Left lung (tissue), 10 donors: ENCODE data around the gene CFAP100. TPM values are rescaled to one million over a fixed set of nuclear protein-coding genes. Genes with fewer than 3 reads are reported as not detected.
A peak's percentile ranks its signal among the peaks of the same experiment; 100 is the strongest.

Source experiments
- ATAC-seq: fragments of 200-7000 bp; cut with Tn5 transposase; one replicate; pipeline ENCODE4 v1.9.1; 2020; ENCODE audit warnings: moderate library complexity
- DNase-seq, 4 donors: peaks; one replicate each; pipeline ENCODE4 v3.0.0-alpha.2; 2013 to 2020
- H3K27ac ChIP-seq, 2 donors: fragments of 200-600 bp; sonication (generic) in 1 of 2; one replicate each; pipeline versions ENCODE4 v1.5.0 to v1.8.0; 2020 to 2021
- H3K27me3 ChIP-seq, 2 donors: fragments of 200-600 bp; sonication (generic) in 1 of 2; one replicate each; pipeline versions ENCODE4 v1.5.0 to v1.8.0; 2020 to 2021
- H3K36me3 ChIP-seq, 2 donors: fragments of 200-600 bp; sonication (generic) in 1 of 2; one replicate each; pipeline versions ENCODE4 v1.5.0 to v1.8.0; 2020 to 2021
- H3K4me1 ChIP-seq, 2 donors: fragments of 200-600 bp; one replicate each; pipeline ENCODE4 v1.8.0; 2021
- H3K4me3 ChIP-seq, 2 donors: fragments of 200-600 bp; sonication (generic) in 1 of 2; one replicate each; pipeline versions ENCODE4 v1.5.0 to v1.8.0; 2020 to 2021; ENCODE audit warnings: mild to moderate bottlenecking in 1 of 2
- H3K9me3 ChIP-seq, 2 donors: fragments of 200-600 bp; sonication (generic) in 1 of 2; one replicate each; pipeline versions ENCODE4 v1.5.0 to v1.8.0; 2020 to 2021
- intact Hi-C, 2 donors: fragments of 100-400 bp; cut with DNase I; formaldehyde crosslinking; loops; one replicate each; pipeline versions ENCODE4 v1.11.2 to v1.14.2; 2022
- polyA plus RNA-seq, 6 donors: library from polyadenylated mRNA; unstranded; fragments of 120-200 nt; gene quantifications; one replicate each; pipeline ENCODE4 v1.2.1, GENCODE V29; 2013; ENCODE audit not compliant: insufficient read length in 6 of 6
- total RNA-seq, 2 donors: library from RNA; stranded (reverse); fragmentation: NEBNext Ultra II Directional; extraction: Animal tissue kit (Norgen Biotek cat#: 25700); gene quantifications; one replicate each; pipeline ENCODE4 v1.2.1, GENCODE V29; 2021
- TF ChIP-seq, protein P1 (sequence below), 2 donors: fragments of 200-600 bp; sonication (generic) in 1 of 2; IDR thresholded peaks; one replicate each; pipeline versions ENCODE4 v1.5.0 to v1.8.0; 2021; ENCODE audit warnings: antibody characterized with exemption in 2 of 2
- donor health status: DM: no; HTN: yes; CAD: no.
- donor health status: DM: no; HTN: no; CAD: no.

Gene CFAP100
- total and polyA plus RNA-seq, 8 donors = 1.0 to 8.2 (median 6.1) TPM; not detected in 1

DNA sequence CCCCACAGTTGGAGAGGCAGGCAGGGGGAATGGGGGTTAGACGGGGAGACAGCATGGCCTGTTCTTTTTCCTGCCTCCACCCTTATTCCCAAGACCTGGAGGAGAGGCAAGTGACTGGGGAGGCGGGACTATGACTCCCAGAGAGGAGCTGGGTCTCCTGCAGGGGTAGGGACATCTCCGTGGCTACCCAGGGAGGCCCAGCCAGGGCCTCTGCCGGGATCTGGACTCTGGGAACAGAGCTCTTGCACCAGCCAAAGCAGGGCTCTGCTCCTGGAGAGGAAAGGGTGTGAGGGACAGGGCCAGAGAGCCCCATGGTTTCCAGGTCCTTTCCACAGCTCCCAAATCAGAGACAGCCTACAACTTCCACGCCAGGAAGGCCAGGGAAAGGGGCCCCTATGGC is 22.8 kb downstream of the CFAP100 start:
- TF ChIP-seq, protein P1, sequence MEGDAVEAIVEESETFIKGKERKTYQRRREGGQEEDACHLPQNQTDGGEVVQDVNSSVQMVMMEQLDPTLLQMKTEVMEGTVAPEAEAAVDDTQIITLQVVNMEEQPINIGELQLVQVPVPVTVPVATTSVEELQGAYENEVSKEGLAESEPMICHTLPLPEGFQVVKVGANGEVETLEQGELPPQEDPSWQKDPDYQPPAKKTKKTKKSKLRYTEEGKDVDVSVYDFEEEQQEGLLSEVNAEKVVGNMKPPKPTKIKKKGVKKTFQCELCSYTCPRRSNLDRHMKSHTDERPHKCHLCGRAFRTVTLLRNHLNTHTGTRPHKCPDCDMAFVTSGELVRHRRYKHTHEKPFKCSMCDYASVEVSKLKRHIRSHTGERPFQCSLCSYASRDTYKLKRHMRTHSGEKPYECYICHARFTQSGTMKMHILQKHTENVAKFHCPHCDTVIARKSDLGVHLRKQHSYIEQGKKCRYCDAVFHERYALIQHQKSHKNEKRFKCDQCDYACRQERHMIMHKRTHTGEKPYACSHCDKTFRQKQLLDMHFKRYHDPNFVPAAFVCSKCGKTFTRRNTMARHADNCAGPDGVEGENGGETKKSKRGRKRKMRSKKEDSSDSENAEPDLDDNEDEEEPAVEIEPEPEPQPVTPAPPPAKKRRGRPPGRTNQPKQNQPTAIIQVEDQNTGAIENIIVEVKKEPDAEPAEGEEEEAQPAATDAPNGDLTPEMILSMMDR (IDR thresholded peaks at IDR 0.05) = no peak
- no peak for DNase-seq
- peaks cover 6 to 79% of the 10 kb centered on the region in 2 donors for H3K27me3 ChIP-seq

DNA sequence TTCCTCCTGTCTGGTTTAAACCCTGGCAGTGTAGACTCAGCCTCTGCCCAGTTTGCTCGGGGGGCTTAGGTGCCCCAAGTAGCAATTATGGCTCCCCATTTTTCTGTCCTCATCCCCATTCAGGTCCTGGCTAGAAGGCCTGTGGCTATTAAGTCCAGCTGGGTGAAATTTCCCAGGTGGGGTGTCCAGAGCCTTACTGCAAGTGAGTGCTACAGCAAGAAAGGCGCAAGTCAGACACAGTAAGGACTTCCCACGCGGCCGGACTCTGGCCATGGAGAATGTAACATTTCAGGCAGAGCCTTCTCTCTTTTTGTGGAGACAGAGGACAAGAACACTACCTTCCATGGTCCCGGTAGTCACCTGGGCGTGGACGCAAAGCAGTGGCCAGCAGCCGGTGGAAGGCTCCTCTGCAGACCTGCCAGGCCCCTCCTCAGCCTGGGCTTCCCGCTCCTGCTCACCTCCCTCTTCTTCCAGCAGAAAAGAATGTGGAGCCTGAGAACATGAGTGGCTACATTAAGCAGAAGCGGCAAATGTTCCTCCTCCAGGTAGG is 23.3 kb downstream of the CFAP100 start:
- intact Hi-C loops = no loop called here
- no peak for ATAC-seq
- Histone ChIP-seq H3K27ac (no peak overlapping the region), H3K27me3 (peaks cover 6 to 74% of the 10 kb centered on the region in 2 donors), H3K36me3 (no peaks in the 10 kb centered on the region), H3K4me3 (no peak overlapping the region), H3K4me1 (no peaks in the 10 kb centered on the region), H3K9me3 (no peaks in the 10 kb centered on the region)
- DNase-seq = no peak
- TF ChIP-seq, protein P1 (IDR thresholded peaks at IDR 0.05) = no peak

More for the DNA sequence above, 22.8 kb downstream of the CFAP100 start:
- Histone ChIP-seq H3K36me3 (no peaks in the 10 kb centered on the region), H3K4me1 (no peaks in the 10 kb centered on the region), H3K9me3 (no peaks in the 10 kb centered on the region), H3K27ac (no peak overlapping the region), H3K4me3 (no peak overlapping the region)
- ATAC-seq = no peak
- intact Hi-C loops = no loop called here

DNA sequence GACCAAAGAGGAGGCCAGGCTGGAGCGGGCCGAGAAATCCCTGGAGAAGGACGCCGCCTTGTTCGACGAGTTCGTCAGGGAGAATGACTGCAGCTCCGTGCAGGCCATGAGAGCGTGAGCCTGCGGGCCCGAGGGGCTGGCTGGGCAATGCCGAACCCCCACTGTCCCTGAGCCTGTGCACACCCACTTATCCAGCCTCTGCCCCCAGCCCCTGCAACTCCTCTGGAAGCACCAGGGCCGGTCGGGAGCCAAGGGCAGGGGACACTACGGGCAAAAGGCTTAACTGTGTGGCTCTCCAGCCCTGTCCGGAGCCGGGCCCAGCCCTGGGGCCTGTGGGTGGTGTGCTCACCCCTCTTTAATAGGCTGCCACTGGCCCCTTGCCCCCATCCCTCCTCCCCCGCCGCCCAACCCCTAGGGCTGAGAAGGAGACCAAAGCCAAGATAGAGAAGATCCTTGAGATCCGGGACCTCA is 24.0 kb downstream of the CFAP100 start:
- Histone ChIP-seq H3K9me3 (no peaks in the 10 kb centered on the region), H3K27ac (no peak overlapping the region), H3K4me1 (no peaks in the 10 kb centered on the region), H3K27me3 (peaks cover 6 to 68% of the 10 kb centered on the region in 2 donors), H3K36me3 (no peaks in the 10 kb centered on the region), H3K4me3 (no peak overlapping the region)
- TF ChIP-seq, protein P1 (IDR thresholded peaks at IDR 0.05) = no peak
- DNase-seq (peak in 1 of 4 donors; percentile 82), ATAC-seq (no peak)
- intact Hi-C loops = no loop called here

DNA sequence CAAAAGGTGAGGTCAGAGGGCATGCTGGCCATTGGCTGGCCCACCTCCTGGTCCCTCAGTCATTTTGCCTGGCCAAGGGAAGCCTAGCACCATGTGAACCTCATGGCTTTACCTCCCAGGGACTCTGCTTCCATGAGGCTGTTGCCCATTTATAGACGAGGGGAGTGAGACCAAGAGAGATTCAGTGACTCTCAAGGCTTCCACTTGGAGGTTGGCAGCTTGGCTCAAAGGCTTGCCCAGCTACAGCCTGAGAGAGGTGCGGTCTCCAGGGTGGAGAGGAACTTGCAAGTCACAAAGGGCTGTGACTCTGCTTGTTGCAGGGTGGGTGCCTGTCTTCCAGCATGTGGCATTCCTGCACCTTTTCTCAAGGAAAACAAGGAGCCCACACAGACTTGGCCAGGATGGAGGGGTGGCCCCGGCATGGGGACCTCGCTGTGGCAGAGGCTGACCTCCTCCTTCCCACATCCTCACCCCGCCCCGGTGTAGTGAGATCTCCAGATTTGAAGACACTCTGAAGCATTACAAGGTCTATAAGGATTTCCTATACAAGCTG is 24.5 kb downstream of the CFAP100 start:
- Histone ChIP-seq H3K4me3 (no peak overlapping the region), H3K27ac (no peak overlapping the region), H3K9me3 (no peaks in the 10 kb centered on the region), H3K4me1 (no peaks in the 10 kb centered on the region), H3K27me3 (peaks cover 6 to 62% of the 10 kb centered on the region in 2 donors), H3K36me3 (no peaks in the 10 kb centered on the region)
- no peak for ATAC-seq
- intact Hi-C loops = no loop called here
- no peak for DNase-seq
- TF ChIP-seq, protein P1 (IDR thresholded peaks at IDR 0.05) = no peak

DNA sequence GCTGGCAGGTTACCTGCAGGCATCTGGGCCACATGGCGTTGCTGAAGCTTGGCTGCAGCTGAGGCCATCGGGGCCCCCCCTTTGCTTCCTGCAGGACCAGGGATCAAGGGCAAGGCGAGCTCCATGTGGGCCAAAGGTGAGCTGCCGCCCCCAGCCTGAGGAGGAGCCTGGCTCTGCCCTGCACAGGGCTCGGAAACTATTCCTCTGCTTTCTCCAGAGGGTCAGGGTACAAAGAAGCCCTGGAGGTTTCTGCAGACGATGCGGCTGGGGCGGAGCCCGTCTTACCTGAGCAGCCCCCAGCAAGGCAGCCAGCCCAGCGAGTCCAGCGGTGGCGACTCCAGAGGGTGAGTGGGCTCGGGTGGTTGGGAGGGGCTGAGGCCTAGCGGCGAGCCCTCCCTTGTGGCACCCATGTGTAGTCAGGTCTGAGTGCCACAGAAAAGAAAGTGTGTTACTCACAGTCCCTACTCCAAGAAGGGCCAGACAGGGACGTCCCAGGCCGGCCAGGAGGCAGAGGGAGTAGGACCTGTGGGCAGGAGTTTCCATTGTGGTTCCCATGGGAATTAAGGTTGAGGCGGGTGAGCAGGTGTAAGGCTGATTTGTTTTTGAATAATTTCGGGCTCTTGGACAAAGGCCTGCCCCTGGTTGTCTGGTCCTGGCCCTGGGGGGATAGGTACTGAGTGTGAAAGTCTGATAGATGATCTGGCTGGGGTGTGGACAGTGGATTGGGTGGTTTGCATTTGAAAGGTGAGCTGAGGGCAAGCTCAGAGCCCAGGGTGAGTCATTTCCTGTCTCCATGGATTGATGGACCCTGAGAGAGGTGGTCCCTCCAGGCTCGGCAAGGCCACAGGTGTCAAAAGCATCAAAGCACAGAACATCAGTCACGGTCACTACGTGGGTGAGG is 25.4 kb downstream of the CFAP100 start:
- intact Hi-C loops = no loop called here
- no peak for DNase-seq
- ATAC-seq = no peak
- no peaks in the 10 kb centered on the region for H3K4me1 ChIP-seq
- H3K9me3 ChIP-seq = peaks cover 0 to 2% of the 10 kb centered on the region in 2 donors
- peaks cover 6 to 53% of the 10 kb centered on the region in 2 donors for H3K27me3 ChIP-seq
- H3K36me3 ChIP-seq = peaks cover 0 to 3% of the 10 kb centered on the region in 2 donors
- H3K4me3 ChIP-seq = no peak overlapping the region
- TF ChIP-seq, protein P1 (IDR thresholded peaks at IDR 0.05) = no peak
- H3K27ac ChIP-seq = no peak overlapping the region
